Measurements from ENCODE around the gene FAM240A. TPM values are rescaled to one million over a fixed set of nuclear protein-coding genes. Genes with fewer than 3 reads are reported as not detected.

FAM240A gene
- total RNA-seq, 1 donor from 2014 or later: not detected

DNA sequence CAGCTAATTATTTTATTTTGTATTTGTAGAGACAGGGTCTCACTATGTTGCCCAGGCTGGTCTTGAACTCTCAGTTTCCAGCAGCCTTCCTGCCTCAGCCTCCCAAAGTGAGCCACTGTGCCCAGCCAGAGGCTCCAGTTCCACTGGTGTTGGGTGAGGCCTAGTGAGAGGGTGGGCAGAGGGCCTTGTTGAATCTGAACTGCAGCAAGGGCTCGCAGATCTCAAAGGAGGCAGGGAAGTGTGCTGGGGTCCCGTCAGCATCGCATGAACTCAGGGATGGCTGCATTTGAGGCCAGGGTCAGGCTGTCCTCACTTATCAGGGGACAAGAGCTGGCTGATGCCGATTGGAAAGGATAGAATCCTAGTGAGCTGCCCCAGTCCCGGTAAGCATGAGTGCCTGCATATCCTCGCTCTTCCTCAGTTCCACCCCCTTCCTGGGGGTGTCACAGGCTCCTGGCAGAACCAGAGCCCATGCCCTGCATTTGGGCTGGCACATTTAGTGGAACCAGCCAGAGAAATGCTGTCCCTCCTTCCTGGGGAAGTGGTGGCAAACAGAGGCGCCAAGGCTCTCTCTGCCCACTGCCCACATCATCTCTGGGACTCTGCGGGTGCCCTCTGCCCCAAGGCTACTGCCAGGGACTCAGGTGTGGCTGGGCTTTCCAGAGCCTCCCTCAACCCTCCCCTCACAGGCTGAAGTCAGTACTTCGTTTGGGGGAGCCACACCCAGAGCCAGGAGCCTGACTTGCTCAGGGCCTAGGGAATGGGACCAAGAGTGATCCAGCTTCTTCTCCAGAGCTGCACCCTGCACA, 57.1 kb downstream of the FAM240A start:
- ATAC-seq (no peak), DNase-seq (ENCODE audit: low spot score) (peak; percentile 38)
- intact Hi-C loops (cut with DNase I): no loop called here

- DNase-seq (ENCODE audit: low spot score): peak; percentile 43
- no peak for ATAC-seq
These were observed 57.9 kb downstream of the FAM240A start for GRCh38 chr3:46670000-46670890.

GRCh38 chr3:46670891-46671427, 58.6 kb downstream of the FAM240A start:
- intact Hi-C loops (cut with DNase I): no loop called here
- ATAC-seq: no peak
- peak; percentile 42 for DNase-seq (ENCODE audit: low spot score)

More at GRCh38 chr3:46670000-46670890, 57.9 kb downstream of the FAM240A start:
- intact Hi-C loops (cut with DNase I): no loop called here

- DNase-seq (ENCODE audit: low spot score): peak; percentile 38
- intact Hi-C loops (cut with DNase I): no loop called here
- no peak for ATAC-seq
These were observed 59.4 kb downstream of the FAM240A start for GRCh38 chr3:46671541-46672348.

- intact Hi-C loops (cut with DNase I): no loop called here
- ATAC-seq (no peak), DNase-seq (ENCODE audit: low spot score) (no peak)
These were observed 60.0 kb downstream of the FAM240A start for GRCh38 chr3:46672349-46672695.

DNA sequence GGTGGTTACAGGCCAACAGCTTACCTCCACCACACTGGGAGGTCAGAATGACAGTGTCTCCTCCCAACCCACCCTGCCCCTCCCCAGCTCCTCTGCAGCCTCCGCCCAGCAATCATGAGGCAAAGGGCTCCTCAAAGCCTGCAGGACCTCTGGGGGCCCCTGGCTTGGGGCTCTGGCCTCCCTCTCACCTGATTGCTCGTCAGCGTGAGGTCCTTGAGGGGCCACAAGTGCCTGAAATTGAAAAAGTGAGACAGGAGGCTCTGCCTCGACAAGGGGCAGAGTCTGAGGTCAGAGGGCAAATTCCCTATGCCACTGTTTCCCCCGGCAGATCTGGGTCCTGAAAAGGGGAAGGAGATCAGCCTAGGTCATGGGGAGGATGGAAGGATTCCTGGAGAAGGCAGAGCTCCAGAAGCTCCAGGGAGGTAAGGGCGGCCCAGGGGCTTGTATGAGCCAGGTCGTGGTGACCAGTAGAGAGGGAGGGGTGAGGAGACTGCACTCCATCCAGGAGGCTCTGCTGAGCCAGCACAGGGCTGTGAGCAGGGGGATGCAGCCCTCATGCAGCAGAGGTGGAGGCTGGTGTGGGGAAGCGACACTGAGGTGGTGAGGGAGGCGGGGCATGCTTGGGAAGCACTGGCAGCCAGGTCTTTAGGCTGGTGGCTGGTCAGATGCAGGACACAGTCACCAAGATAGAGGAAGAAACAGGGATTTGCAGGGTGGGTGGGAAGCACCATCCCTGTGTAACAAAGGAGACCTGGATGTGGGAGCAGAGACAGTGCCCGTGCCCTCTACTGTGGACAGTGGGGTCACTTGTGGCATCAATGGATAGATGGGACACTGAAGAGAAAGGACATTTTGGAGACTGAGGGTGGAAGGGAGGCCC, 61.1 kb downstream of the FAM240A start:
- peak; percentile 44 for DNase-seq (ENCODE audit: low spot score)
- intact Hi-C loops (cut with DNase I): no loop called here
- ATAC-seq: no peak

- DNase-seq (ENCODE audit: low spot score) (peak; percentile 40), ATAC-seq (no peak)
- intact Hi-C loops (cut with DNase I): no loop called here
These were observed 61.9 kb downstream of the FAM240A start for GRCh38 chr3:46674031-46674845.

GRCh38 chr3:46675426-46675825, 63.1 kb downstream of the FAM240A start:
- intact Hi-C loops (cut with DNase I): no loop called here
- DNase-seq (ENCODE audit: low spot score): no peak
- no peak for ATAC-seq

Other genes with a start within 250 kb of the FAM240A start
- 3.6 TPM for gene CCR5, start 241.6 kb upstream of the FAM240A start, total RNA-seq
- 4.7 TPM for gene CCRL2, start 205.3 kb upstream of the FAM240A start, total RNA-seq
- 11.3 TPM for gene LTF, start 147.6 kb upstream of the FAM240A start, total RNA-seq
- gene RTP3, start 114.5 kb upstream of the FAM240A start, total RNA-seq: not detected
- gene LRRC2, start 46.2 kb upstream of the FAM240A start, total RNA-seq: 2.2 TPM
- 18.5 TPM for gene ALS2CL, start 81.2 kb downstream of the FAM240A start, total RNA-seq
- gene TMIE, start 88.9 kb downstream of the FAM240A start, total RNA-seq: 0.76 TPM
- 0.13 TPM for gene PRSS50, start 105.3 kb downstream of the FAM240A start, total RNA-seq

All from sciatic nerve (tissue), 2 donors.